ENCODE data around the gene CD68.

CD68 gene, protein sequence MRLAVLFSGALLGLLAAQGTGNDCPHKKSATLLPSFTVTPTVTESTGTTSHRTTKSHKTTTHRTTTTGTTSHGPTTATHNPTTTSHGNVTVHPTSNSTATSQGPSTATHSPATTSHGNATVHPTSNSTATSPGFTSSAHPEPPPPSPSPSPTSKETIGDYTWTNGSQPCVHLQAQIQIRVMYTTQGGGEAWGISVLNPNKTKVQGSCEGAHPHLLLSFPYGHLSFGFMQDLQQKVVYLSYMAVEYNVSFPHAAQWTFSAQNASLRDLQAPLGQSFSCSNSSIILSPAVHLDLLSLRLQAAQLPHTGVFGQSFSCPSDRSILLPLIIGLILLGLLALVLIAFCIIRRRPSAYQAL

DNA sequence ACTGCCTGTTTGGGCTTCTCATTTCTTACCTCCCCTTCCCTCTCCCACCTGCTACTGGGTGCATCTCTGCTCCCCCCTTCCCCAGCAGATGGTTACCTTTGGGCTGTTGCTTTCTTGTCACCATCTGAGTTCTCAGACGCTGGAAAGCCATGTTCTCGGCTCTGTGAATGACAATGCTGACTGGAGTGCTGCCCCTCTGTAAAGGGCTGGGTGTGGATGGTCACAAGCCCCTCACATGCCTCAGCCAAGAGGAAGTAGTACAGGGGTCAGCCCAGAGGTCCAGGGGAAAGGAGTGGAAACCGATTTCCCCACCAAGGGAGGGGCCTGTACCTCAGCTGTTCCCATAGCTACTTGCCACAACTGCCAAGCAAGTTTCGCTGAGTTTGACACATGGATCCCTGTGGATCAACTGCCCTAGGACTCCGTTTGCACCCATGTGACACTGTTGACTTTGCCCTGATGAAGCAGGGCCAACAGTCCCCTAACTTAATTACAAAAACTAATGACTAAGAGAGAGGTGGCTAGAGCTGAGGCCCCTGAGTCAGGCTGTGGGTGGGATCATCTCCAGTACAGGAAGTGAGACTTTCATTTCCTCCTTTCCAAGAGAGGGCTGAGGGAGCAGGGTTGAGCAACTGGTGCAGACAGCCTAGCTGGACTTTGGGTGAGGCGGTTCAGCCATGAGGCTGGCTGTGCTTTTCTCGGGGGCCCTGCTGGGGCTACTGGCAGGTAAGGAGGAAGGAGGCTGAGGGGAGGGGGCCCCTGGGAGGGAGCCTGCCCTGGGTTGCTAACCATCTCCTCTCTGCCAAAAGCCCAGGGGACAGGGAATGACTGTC lies at the start of gene CD68:
Gene CD68, plus strand, starts transcription at position 638 of the 833 bp plus-strand sequence. Its CDS starts 40 bp downstream, at position 678.
- peak; percentile 71 for DNase-seq (ENCODE audit: low read depth)

DNA sequence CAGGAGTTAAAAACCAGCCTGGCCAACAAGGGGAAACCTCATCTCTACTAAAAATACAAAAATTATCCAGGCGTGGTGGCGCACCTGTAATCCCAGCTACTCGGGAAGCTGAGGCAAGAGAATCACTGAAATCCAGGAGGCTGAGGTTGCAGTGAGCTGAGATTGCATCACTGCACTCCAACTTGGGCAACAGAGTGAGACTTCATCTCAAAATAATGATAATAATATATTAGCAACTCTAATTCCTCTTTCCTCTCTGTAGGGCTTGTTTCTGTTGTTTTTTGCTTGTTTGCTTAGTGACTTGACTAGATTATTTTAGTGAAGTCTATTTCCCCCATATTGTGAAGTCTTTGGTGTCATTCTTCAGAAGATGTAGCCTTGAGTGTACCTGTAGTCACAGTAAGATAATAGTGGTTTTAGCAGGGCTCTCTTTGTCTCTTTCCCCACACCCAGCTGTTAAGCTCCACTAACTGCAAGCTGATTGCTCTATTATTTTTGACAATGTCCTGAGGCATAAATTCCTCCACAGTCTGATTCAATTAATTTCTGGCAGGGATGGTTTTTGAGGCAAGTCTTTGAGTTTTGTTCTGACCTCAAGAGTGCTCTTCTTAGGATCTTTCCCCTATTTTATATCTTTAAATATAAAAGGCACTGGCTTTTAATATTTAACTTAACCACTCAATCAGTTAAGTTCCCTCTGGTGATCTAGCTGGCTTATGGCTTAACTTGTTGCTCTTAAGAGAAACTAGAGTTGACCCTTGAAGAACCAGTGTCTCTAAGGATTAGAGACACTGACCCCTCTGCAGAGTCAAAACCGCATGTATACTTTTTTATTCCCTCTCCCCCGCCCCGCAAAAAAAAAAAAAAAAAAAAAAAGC lies 49.2 kb upstream of the CD68 start:
- no peak for DNase-seq (ENCODE audit: low read depth)

DNA sequence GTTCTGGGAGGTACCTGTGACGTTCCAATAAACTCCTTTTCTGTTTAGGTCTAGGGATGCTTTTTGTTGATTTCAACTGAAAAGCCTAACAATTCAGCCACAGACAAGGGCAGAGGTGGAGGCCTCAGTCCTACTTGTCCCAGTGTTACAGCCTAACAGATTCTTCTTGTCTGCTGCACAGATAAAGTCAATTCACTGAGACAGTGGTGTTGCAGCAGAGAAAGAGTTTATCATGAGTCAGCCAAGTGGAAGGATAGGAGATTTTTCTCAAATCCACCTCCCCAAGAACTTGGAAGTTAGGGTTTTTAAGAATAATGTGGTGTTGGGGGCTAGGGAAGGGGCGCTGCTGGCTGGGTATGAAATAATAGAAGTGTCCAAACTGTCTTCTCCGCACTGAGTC lies 41.4 kb upstream of the CD68 start:
- no peak for DNase-seq (ENCODE audit: low read depth)

DNA sequence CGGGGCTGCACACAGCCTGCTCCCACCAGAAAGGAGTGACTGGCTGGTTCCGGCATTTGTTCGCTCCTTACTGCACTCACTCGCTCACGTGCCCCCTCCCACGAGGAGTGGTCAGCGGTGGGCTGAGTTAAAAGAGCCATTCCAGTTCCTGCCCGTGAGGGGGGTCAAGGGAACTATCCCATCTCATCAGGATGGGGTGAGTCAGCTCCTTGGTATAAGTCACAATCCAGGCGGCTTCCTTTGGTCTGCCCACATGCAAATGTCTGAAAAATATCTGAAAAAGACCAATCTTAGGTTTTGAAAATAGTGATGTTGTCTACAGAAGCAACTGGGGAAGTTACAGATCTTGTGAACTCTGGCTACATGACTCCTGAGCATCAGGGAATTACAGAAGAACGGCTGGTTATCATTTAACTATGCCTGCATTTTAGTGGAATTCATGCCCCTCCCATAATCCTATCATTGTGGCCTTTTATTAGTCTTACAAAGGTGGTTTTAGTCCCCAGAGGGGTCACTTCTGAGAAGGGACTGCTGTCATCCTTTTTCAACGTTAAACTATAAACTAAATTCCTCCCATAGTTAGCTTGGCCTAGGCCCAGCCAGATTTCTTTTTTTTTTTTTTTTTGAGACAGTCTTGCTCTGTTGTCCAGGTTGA lies 40.4 kb upstream of the CD68 start:
- DNase-seq (ENCODE audit: low read depth) = no peak

DNA sequence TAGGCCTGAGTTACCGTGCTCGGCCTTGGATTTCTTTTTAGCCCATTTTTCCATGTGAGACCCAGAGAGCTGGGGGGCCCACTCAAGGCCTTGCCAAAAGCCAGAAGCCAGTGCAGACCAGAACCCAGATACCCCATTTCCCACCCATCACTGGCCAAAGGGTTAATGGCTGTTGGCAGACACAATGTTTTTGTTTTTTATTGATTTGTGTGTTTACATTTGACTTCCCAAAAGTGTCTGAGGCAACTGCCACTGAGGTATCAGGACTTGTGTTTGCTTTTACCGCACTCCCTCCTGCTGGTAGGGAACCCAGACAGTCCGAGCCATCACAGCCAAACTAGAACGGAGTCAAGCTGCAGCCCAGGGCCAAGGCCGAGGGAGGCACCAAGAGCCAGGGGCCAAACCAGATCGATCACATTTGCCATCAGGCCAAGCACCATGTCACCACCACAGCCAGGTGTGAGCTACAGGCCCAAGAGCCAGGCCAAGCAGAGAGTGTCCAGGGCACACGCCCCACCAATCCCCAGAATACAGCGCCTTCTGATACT lies 38.3 kb upstream of the CD68 start:
- no peak for DNase-seq (ENCODE audit: low read depth)

DNA sequence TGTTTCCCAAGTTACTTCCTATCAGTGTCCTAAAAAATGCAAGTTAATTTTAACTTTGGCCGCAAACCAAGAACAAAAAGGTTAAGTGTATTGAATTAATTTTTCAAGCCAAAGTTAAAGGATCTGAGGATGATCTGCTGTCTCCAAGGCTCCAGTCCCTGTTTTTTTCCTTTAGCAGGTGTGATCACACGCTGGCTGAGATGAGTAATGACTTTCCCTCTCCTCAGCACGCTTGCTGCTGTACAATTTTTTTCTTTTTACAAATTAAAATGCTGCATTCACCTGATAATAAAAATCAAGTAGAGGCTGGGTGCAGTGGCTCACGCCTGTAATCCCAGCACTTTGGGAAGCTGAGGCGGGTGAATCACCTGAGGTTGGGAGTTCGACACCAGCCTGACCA lies 34.5 kb upstream of the CD68 start:
- no peak for DNase-seq (ENCODE audit: low read depth)

DNA sequence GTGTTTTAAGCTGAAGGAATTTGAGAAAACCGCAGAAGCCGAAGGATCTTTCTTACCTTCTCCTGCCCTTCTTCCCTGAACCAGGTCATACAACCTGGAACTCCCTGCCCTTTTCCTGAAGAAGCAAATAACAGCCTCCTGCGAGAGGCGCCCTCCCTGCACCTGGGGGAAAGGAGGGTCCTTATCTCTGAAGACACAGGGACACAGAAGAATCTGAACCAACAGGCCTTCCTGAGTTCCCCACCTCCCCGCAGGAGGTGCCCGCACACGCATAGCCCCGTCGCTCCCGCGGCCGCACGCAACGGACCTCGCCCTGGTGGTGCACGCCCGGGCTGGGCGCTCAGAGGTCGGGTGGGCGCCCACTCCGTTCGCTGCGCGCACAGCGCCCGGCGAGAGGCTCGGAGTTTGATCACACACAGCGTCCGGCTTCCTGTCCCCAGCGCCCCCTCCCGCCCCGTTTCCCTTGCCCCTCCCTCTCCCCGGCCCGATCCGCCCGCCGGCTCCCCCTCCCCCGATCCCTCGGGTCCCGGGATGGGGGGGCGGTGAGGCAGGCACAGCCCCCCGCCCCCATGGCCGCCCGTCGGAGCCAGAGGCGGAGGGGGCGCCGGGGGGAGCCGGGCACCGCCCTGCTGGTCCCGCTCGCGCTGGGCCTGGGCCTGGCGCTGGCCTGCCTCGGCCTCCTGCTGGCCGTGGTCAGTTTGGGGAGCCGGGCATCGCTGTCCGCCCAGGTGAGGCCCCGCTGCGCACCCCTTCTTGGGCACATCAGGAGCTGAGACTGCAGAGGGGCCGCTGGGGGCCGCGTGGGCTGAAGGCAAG lies 30.6 kb upstream of the CD68 start, which contains the start of gene TNFSF12:
Gene TNFSF12, plus strand, starts transcription at position 474 of the 816 bp plus-strand sequence. Its CDS starts 96 bp downstream, at position 570.
- peak; percentile 48 for DNase-seq (ENCODE audit: low read depth)

DNA sequence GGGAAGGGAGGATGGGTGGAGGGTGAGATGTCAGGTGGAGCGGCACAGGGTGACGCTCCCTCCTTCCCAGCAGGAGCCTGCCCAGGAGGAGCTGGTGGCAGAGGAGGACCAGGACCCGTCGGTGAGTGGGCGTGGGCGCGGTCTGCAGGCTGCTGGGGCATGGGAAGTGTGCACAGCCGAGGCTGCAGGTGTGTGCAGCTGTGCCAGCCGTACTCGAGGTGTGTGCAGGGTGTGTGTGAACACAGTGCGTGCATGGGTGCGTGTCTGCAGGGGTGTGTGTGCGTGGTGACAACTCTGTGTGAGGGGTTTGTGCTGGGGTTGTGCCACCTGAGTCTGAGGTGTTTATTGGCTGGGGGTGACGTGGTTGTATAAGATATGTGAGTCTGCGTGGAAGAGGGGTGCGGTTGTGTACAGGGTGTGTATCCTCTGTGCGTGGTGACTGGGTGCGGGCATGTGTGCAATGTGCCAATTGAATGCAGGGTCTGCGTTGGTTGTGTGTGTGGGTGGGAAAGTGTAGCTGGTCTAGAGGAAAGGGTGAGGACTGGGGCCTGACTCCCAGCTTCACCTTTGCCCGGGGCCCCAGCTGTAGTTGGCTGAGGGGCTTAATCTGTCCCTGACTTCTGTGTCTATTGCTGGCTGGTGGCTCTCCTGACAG lies 29.9 kb upstream of the CD68 start:
- DNase-seq (ENCODE audit: low read depth) = peak; percentile 30

DNA sequence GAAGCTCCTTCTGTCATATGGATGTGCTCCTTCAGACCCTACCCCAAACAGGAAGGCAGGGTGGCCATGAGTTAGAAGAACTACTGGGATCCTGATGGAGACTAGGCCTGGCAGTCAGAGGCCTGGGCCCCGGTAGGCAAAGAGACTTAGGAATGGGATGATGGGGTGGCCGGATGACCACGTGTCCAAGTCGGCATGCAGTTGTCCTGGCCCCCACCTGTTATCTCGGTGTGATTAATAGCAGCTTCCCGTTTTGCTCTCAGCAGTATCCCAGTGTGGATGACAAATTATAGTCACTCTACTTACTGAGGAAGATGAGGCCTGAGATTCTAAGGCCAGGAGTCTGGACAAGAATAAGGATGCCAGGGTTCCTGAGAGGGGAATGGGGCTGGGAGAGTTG lies 29.1 kb upstream of the CD68 start:
- no peak for DNase-seq (ENCODE audit: low read depth)

DNA sequence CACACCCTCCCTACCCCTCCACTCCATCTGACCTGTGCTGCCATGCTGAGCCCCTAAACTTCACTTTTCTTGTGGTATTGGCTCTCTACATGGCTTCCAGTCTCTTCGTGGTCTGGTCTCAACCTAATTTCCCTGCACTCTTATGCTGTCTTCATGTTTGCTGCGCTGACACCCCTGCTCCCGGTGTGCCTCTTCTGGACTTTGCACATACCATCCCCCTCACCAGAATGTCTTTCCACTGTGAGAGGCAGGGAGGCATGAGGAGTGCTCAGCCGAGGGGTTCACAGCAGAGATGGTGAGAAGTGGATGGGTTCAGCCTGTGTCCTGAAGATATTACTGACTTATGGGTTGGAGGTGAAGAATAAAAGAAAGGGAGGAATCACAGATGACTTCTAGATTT lies 28.0 kb upstream of the CD68 start:
- no peak for DNase-seq (ENCODE audit: low read depth)

DNA sequence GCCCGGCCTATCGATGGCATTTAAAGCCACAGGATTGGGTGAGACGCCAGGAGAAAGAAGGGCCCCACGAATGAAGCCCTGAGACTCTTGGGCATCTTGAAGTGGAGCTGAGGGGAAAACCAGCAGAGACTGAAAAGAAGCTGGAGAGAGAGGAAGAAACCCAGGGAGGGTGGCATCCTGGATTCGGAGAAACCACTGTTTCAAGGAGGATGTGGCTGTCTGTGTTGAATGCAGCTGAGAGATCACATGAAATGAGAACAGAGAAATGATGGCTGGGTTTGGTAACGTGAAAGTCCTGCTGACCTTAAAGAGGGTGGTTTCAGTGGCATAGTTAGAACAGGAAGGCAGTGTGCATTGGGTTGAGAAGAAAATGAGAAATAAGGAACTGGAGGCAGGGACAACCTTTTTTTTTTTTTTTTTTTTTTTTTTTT lies 26.8 kb upstream of the CD68 start:
- DNase-seq (ENCODE audit: low read depth) = no peak

DNA sequence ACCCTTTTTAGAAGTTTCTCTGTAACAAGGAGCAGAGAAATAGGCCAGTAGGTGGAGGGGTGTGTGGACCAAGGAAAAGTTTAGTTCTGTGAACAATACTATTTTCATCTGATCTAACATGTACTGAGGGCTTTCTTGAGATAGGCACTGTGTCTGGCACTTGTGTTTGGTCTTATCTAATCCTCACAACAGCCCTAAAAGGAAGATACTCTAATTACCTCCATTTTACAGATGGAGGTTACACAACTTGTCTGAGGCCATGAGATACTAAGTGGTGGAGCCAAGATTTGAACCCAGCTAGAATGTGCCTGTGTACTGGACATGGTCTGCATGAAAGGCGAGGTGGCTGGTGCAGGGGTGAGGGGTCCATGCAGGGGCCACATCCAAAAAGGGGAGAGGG lies 26.1 kb upstream of the CD68 start:
- no peak for DNase-seq (ENCODE audit: low read depth)

DNA sequence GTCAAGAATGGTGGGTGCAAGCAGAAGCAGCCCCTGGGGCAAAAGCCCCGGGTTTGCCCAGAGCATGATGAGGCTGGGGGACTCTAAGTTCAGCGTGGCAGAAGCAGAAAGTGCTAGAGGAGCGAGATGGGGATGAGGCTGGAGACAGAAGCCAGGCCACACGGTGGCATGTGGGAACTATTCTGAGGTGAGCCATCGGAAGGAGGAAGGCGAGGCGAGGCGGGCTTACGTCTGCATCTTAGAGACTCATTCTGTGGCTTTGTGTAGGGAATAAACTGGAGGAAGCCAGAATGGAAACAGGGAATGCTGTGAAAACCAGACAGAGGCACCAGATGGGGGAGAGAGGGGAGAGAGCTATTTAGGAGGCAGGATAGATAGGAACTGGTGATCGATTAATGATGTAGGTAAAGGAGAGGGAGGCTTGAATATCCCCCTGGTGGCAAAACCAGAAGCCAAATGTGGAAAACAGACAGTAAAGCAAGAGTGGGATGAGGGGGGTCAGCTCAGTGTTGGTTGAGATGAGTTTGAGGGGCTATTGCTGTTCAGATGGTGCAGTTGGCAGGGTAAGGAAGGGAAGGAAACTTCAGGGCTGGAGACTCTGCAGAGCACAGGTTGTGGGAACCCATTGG lies 24.0 kb upstream of the CD68 start:
- DNase-seq (ENCODE audit: low read depth) = no peak

DNA sequence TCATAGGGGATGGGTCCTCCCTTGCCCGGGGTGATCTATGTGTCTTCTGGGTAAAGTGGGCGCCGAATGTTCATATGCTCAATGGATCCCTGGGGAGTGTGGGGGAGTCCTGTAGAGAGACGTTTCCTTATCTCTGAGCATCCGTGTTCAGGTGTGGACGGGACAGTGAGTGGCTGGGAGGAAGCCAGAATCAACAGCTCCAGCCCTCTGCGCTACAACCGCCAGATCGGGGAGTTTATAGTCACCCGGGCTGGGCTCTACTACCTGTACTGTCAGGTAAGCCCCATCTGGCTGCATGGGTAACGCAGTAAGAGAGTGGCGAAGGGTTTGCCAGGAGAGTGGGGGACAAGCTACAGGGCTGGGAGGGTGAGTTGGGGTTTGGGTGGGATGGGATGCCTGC lies 22.8 kb upstream of the CD68 start:
- no peak for DNase-seq (ENCODE audit: low read depth)

DNA sequence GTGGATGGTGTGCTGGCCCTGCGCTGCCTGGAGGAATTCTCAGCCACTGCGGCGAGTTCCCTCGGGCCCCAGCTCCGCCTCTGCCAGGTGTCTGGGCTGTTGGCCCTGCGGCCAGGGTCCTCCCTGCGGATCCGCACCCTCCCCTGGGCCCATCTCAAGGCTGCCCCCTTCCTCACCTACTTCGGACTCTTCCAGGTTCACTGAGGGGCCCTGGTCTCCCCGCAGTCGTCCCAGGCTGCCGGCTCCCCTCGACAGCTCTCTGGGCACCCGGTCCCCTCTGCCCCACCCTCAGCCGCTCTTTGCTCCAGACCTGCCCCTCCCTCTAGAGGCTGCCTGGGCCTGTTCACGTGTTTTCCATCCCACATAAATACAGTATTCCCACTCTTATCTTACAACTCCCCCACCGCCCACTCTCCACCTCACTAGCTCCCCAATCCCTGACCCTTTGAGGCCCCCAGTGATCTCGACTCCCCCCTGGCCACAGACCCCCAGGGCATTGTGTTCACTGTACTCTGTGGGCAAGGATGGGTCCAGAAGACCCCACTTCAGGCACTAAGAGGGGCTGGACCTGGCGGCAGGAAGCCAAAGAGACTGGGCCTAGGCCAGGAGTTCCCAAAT lies 22.2 kb upstream of the CD68 start:
- DNase-seq (ENCODE audit: low read depth) = no peak

DNA sequence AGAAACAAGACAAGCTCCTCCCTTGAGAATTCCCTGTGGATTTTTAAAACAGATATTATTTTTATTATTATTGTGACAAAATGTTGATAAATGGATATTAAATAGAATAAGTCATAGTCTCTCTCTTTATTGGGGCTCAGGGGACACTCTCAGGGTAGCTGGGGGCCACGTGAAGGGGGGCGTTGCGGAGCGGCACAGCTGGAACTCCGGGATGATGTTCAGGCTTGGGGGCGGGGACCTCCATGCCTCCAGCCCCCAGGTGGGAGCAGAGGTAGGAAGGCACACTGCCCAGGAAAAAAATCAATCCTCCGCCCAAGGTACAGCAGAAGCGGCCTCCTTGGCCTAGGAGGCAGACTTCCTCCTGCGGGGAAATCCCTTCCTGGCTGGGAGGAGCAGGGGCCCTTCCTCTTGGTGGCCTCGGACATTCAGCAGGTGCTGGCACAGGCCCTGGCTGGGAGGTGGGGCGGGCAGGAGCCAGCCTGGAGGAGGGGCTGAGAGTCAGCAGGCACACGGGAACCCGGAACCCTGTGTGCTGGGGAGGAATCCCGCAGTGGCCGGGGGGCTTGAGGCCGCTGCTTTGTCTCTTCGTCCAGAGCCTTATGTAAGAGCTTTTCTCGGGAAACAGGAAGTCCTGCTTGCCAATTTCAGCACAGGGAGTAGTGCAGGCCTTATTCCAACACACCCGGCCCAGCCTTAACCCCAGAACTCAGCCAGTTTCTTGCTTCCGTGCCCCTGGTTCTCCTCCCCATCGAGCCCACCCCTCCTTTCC lies 21.5 kb upstream of the CD68 start:
- DNase-seq (ENCODE audit: low read depth) = no peak

DNA sequence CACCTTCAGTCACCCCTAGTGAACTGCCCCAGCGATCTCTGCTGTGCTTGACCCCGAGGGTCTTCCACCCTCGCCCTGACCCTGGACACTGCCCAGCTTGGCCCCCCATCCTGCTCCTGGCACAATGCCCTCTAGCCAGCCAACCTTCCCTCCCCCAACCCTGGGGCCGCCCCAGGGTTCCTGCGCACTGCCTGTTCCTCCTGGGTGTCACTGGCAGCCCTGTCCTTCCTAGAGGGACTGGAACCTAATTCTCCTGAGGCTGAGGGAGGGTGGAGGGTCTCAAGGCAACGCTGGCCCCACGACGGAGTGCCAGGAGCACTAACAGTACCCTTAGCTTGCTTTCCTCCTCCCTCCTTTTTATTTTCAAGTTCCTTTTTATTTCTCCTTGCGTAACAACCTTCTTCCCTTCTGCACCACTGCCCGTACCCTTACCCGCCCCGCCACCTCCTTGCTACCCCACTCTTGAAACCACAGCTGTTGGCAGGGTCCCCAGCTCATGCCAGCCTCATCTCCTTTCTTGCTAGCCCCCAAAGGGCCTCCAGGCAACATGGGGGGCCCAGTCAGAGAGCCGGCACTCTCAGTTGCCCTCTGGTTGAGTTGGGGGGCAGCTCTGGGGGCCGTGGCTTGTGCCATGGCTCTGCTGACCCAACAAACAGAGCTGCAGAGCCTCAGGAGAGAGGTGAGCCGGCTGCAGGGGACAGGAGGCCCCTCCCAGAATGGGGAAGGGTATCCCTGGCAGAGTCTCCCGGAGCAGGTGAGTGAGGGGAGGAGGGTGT lies 20.7 kb upstream of the CD68 start, which contains the start of gene TNFSF13:
Gene TNFSF13, plus strand, starts transcription at position 207 of the 776 bp plus-strand sequence. Its CDS starts 290 bp downstream, at position 497.
- DNase-seq (ENCODE audit: low read depth) = no peak

Data from activated T-cell treated with anti-CD3 and anti-CD28 coated beads for 48 hours (primary cell).